Neural cell (in vitro differentiated cells): Measurements from ENCODE around the gene SECISBP2. TPM values are rescaled to one million over a fixed set of nuclear protein-coding genes. Genes with fewer than 3 reads are reported as not detected.

Experiments used
- H2AFZ ChIP-seq: fragments of 200-600, 300-800 bp; sonication (generic), shearing (Covaris generic); 2 replicates; pipeline ENCODE4 v1.6.0; 2014; ENCODE audit warnings: low read depth, mild to moderate bottlenecking, antibody characterized with exemption, low read length, moderate library complexity
- H3F3A ChIP-seq: fragments of 200-600 bp; shearing (Covaris generic); 2 replicates; pipeline ENCODE4 v1.6.1; 2016; ENCODE audit warnings: mild to moderate bottlenecking, moderate library complexity, mixed read lengths, antibody characterized with exemption, low read length; ENCODE audit not compliant: insufficient read depth, poor library complexity, severe bottlenecking
- H3K27ac ChIP-seq: fragments of 200-600, 300-800 bp; sonication (generic), shearing (Covaris generic); 2 replicates; pipeline ENCODE4 v1.5.1; 2014; ENCODE audit warnings: mild to moderate bottlenecking, low read length, moderate library complexity
- H3K27me3 ChIP-seq: fragments of 300-800, 200-600 bp; sonication (generic), shearing (Covaris generic); 2 replicates; pipeline ENCODE4 v1.6.0; 2014; ENCODE audit warnings: mild to moderate bottlenecking, low read depth, low read length, moderate library complexity; ENCODE audit not compliant: insufficient read depth
- H3K36me3 ChIP-seq: fragments of 300-800, 200-600 bp; sonication (generic), shearing (Covaris generic); 2 replicates; pipeline ENCODE4 v1.5.1; 2014; ENCODE audit warnings: mild to moderate bottlenecking, antibody characterized with exemption, low read length, moderate library complexity; ENCODE audit not compliant: insufficient read depth
- H3K4me2 ChIP-seq: fragments of 300-800, 200-600 bp; sonication (generic), shearing (Covaris generic); 2 replicates; pipeline ENCODE4 v1.6.0; 2014; ENCODE audit warnings: mild to moderate bottlenecking, low read length
- H3K4me3 ChIP-seq: fragments of 300-800, 200-600 bp; sonication (generic), shearing (Covaris generic); 2 replicates; pipeline ENCODE4 v1.5.1; 2014; ENCODE audit warnings: mild to moderate bottlenecking, low read length, moderate library complexity
- H3K79me2 ChIP-seq: fragments of 200-600 bp; shearing (Covaris generic); replicated peaks from 2 replicates; pipeline ENCODE4 v1.6.0; 2014; ENCODE audit warnings: mild to moderate bottlenecking, low read length, moderate library complexity; ENCODE audit not compliant: insufficient read depth
- H3K9ac ChIP-seq: fragments of 300-800, 200-600 bp; sonication (generic), shearing (Covaris generic); 2 replicates; pipeline ENCODE4 v1.6.1; 2016; ENCODE audit warnings: mild to moderate bottlenecking, low read length, mixed read lengths
- H3K9me2 ChIP-seq: fragments of 200-600 bp; shearing (Covaris generic); 2 replicates; pipeline ENCODE4 v1.6.1; 2016; ENCODE audit warnings: mild to moderate bottlenecking, low read length, mixed read lengths; ENCODE audit not compliant: insufficient read depth
- H3K9me3 ChIP-seq: fragments of 200-600, 300-800 bp; sonication (generic), shearing (Covaris generic); 2 replicates; pipeline ENCODE4 v1.6.1; 2016; ENCODE audit warnings: mild to moderate bottlenecking, mixed run types, low read length, moderate library complexity, mixed read lengths
- H4K20me1 ChIP-seq: fragments of 200-600 bp; shearing (Covaris generic); 2 replicates; pipeline ENCODE4 v1.6.1; 2016; ENCODE audit warnings: mild to moderate bottlenecking, mixed run types; ENCODE audit not compliant: insufficient read depth
- EP300 ChIP-seq: fragments of 450-650 bp; conservative IDR thresholded peaks from 2 replicates; pipeline ENCODE4 v1.6.1; 2014; ENCODE audit warnings: antibody characterized with exemption, mild to moderate bottlenecking, moderate library complexity; ENCODE audit not compliant: poor library complexity, severe bottlenecking
- EZH2 ChIP-seq: fragments of 200-600, 300-800 bp; shearing (Covaris generic), sonication (generic); IDR thresholded peaks from 2 replicates; pipeline ENCODE4 v1.6.1; 2014; ENCODE audit warnings: antibody characterized with exemption, low read length, borderline replicate concordance, mild to moderate bottlenecking; ENCODE audit not compliant: insufficient read depth, poor library complexity, severe bottlenecking
- MXI1 ChIP-seq: fragments of 450-650 bp; conservative IDR thresholded peaks from 2 replicates; pipeline ENCODE4 v1.6.1; 2014; ENCODE audit warnings: antibody characterized with exemption, mild to moderate bottlenecking; ENCODE audit not compliant: poor library complexity, severe bottlenecking
- POLR2AphosphoS5 ChIP-seq: IDR thresholded peaks from 2 replicates; pipeline ENCODE4 v1.6.1; 2012
- RAD21 ChIP-seq: fragments of 450-650 bp; conservative IDR thresholded peaks from 2 replicates; pipeline ENCODE4 v1.6.1; 2014; ENCODE audit warnings: antibody characterized with exemption, mild to moderate bottlenecking, moderate library complexity
- SMC3 ChIP-seq: fragments of 450-650 bp; conservative IDR thresholded peaks from 2 replicates; pipeline ENCODE4 v1.6.1; 2014; ENCODE audit warnings: antibody characterized with exemption, mild to moderate bottlenecking, moderate library complexity; ENCODE audit not compliant: poor library complexity
- TAF1 ChIP-seq: IDR thresholded peaks from 2 replicates; pipeline ENCODE4 v1.6.1; 2012; ENCODE audit warnings: low read depth
- polyA plus RNA-seq: library from polyadenylated mRNA; depleted of rRNA; stranded (reverse); fragments of >200 nt; gene quantifications from 2 replicates; pipeline ENCODE4 v1.2.3, GENCODE V29; 2014
- TF ChIP-seq, protein P1 (sequence below): IDR thresholded peaks from 2 replicates; pipeline ENCODE4 v1.6.1; 2012; ENCODE audit warnings: borderline replicate concordance
- TF ChIP-seq, protein P2 (sequence below): fragments of 450-650 bp; IDR thresholded peaks from 2 replicates; pipeline ENCODE4 v1.5.1; 2014; ENCODE audit warnings: antibody characterized with exemption, mild to moderate bottlenecking, moderate library complexity; ENCODE audit not compliant: poor library complexity, severe bottlenecking

Gene SECISBP2
- polyA plus RNA-seq, 1 donor from 2014 or later = 121 TPM

DNA sequence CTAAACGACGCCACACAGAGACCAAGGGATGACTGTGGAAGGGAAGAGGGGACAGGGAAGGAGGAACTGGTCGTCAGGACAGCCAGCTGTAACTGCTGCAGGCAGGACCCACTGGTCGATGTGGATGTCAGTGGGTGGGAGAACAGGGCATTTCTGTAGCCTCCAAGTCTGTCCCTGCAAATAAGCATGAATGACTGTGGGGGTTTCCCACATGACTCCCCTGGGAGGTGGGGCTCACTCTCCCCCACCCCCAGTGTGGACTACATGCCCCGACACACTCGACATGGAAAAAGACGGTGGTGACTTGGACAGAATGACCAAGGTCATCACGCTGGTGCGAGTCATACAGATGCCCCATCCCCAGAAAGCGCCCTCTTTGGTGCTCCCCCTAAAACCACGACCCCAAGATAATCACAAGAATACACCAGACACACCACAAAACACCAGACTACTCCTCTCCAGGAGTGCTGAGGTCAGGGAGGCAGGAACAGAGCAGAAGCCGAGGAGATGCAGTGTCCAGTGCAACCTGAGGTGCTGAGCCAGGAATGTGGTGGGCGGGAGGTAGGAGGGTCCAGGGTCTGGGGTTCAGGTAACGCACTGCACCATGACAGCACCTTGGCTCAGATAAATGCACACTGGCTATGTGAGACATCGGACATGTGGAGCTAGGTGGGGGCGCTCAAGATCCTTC lies 64.9 kb downstream of the SECISBP2 start:
- Histone ChIP-seq H3K9ac (no peak overlapping the region), H3F3A (no peaks in the 10 kb centered on the region), H3K36me3 (no peaks in the 10 kb centered on the region), H3K27me3 (no peaks in the 10 kb centered on the region), H3K79me2 (no peaks in the 10 kb centered on the region), H3K9me2 (no peaks in the 10 kb centered on the region), H4K20me1 (no peaks in the 10 kb centered on the region), H3K9me3 (no peaks in the 10 kb centered on the region), H3K4me2 (no peak overlapping the region), H3K27ac (no peak overlapping the region), H3K4me3 (no peak overlapping the region), H2AFZ (no peak overlapping the region)
- TF ChIP-seq POLR2AphosphoS5 = no peak
- TF ChIP-seq, protein P1, sequence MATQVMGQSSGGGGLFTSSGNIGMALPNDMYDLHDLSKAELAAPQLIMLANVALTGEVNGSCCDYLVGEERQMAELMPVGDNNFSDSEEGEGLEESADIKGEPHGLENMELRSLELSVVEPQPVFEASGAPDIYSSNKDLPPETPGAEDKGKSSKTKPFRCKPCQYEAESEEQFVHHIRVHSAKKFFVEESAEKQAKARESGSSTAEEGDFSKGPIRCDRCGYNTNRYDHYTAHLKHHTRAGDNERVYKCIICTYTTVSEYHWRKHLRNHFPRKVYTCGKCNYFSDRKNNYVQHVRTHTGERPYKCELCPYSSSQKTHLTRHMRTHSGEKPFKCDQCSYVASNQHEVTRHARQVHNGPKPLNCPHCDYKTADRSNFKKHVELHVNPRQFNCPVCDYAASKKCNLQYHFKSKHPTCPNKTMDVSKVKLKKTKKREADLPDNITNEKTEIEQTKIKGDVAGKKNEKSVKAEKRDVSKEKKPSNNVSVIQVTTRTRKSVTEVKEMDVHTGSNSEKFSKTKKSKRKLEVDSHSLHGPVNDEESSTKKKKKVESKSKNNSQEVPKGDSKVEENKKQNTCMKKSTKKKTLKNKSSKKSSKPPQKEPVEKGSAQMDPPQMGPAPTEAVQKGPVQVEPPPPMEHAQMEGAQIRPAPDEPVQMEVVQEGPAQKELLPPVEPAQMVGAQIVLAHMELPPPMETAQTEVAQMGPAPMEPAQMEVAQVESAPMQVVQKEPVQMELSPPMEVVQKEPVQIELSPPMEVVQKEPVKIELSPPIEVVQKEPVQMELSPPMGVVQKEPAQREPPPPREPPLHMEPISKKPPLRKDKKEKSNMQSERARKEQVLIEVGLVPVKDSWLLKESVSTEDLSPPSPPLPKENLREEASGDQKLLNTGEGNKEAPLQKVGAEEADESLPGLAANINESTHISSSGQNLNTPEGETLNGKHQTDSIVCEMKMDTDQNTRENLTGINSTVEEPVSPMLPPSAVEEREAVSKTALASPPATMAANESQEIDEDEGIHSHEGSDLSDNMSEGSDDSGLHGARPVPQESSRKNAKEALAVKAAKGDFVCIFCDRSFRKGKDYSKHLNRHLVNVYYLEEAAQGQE = no peak
- no peak for TF ChIP-seq SMC3

DNA sequence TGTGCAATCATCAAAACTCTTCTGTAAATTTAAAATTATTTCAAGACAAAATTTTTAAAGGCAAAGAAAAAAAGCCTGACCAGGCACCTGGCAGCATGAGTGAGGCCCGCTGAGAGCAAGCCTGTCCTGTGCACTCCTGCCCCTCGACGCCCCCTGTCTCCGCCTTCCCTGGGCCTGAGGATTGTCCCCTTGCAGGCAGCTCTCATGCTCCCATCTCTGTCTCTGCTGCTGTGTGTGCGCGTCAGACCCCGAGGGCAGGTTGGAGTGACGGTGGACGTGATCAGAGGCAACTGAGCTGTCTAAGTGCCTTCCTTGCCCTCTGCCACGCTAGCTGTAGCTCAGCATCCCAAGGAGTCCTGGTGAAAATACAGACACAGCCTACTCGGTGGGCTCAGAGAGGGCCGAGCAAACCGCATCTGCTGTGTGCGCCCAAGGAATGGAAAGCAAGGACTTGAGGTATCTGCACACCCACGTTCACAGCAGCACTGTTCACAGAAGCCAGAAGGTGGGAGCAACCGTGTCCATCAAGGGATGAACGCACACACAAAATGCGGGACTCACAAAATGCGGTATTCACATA lies 65.5 kb downstream of the SECISBP2 start:
- no peak overlapping the region for H3K27ac ChIP-seq
- H3K4me2 ChIP-seq = no peak overlapping the region
- no peaks in the 10 kb centered on the region for H3K79me2 ChIP-seq
- H3K36me3 ChIP-seq = no peaks in the 10 kb centered on the region
- no peaks in the 10 kb centered on the region for H4K20me1 ChIP-seq
- H3K27me3 ChIP-seq = no peaks in the 10 kb centered on the region
- H3F3A ChIP-seq = no peaks in the 10 kb centered on the region
- no peak overlapping the region for H3K4me3 ChIP-seq
- no peaks in the 10 kb centered on the region for H3K9me2 ChIP-seq
- TF ChIP-seq MXI1 (no peak), SMC3 (no peak), TAF1 (no peak), EP300 (no peak), POLR2AphosphoS5 (no peak), EZH2 (no peak), RAD21 (no peak)
- TF ChIP-seq, protein P2, sequence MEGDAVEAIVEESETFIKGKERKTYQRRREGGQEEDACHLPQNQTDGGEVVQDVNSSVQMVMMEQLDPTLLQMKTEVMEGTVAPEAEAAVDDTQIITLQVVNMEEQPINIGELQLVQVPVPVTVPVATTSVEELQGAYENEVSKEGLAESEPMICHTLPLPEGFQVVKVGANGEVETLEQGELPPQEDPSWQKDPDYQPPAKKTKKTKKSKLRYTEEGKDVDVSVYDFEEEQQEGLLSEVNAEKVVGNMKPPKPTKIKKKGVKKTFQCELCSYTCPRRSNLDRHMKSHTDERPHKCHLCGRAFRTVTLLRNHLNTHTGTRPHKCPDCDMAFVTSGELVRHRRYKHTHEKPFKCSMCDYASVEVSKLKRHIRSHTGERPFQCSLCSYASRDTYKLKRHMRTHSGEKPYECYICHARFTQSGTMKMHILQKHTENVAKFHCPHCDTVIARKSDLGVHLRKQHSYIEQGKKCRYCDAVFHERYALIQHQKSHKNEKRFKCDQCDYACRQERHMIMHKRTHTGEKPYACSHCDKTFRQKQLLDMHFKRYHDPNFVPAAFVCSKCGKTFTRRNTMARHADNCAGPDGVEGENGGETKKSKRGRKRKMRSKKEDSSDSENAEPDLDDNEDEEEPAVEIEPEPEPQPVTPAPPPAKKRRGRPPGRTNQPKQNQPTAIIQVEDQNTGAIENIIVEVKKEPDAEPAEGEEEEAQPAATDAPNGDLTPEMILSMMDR = no peak
- TF ChIP-seq, protein P1 = no peak
- H3K9ac ChIP-seq = no peak overlapping the region
- no peak overlapping the region for H2AFZ ChIP-seq
- H3K9me3 ChIP-seq = no peaks in the 10 kb centered on the region
